GM18499 (cell line): Measurements from ENCODE around the gene EEFSEC.

Experiments
- ATAC-seq: cut with Tn5 transposase; IDR thresholded peaks from one replicate; pipeline ENCODE4 v1.9.1; 2021; ENCODE audit warnings: moderate number of reproducible peaks; ENCODE audit not compliant: insufficient read depth, unreplicated experiment

Gene EEFSEC

DNA sequence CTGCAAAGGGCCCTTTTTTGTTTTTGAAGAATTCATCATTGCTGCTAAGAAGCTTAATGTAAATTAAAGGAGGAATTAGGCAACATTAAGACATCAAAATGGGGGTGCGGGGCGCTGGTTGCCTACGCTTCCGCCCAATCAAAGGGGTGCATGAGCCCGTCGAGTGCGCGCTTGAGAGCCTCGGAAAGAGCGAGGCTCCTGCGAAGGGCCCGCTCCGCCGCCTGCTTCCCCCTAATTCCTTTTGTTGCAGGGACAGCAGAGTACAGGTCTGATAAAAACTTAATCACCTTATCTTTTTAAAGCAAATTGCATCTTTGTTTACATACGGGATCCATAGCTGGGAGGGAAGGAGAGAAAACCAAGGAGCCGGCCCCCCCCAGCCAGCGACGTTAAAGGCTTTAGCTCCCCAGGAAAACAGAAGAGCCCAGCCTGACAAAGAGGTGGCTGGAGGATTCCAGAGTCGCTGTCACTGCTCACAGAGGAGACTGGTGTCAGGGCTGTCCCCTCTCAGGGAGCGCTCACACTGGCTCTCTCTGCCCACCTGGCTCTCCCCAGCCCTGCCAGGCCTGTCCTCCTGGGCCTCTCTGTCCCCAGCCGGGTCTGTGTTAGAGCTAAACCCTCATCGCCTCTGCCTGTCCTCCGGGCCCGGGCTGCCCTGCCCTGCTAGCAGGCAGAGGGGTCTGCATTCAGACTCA, 246.1 kb downstream of the EEFSEC start:
- ATAC-seq: no peak

DNA sequence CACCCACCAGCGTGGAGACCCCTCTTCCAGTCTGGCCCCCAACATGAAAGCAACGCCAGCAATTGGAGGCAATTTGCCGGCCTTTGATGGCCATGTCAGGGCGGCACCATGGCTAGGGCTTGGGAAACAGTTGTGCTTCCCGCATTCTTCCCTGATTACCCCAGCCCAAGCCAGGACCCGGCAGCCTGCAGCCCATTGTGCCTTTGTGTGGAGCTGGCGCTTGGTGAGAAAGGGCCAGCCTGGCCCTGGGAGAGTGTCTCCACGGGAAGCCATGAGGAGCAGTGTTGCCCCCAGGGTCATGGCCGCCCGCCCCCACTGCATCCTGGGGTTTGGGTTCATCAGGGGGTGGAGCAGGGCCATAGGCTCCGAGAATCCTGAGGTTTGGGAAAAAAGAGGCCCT, 247.4 kb downstream of the EEFSEC start:
- no peak for ATAC-seq

DNA sequence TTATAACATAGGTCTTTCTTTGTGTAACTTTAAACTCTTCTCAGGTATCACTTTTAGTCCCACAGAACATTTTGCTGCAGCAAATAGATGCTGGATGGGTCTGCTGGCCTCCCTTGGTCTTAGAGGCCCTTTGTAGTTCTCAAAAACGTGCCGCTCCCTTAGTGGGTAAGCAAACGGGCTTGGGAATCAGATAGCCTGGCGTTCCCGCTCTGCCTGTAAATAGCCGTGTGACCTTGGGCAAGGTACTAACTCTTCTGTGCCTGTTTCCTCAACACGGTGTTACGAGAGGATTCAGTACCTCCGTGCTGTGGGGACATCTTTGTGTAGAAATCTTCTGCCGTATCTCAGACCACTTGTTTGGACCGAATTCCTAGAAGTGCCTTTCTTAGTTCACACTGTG, 249.0 kb downstream of the EEFSEC start:
- no peak for ATAC-seq

DNA sequence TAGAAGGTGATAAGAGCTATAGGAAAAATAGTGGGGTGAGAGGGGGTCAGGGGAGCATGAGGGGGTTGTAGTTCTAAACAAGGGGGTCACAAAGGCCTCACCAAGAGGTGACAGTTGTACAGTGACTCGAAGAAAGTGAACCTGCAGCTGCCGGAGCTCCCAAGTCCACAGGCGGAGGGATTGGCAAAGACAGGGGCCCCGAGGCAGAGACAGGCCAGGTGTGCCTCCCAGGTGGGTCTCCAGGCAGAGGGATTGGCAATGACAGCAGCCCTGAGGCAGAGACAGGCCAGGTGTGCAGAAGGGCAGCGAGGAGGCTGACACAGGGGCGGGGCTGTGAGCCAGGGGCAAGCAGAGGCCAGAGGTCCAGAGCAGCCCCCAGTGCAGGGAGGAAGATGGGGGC, 249.7 kb downstream of the EEFSEC start:
- ATAC-seq: no peak

DNA sequence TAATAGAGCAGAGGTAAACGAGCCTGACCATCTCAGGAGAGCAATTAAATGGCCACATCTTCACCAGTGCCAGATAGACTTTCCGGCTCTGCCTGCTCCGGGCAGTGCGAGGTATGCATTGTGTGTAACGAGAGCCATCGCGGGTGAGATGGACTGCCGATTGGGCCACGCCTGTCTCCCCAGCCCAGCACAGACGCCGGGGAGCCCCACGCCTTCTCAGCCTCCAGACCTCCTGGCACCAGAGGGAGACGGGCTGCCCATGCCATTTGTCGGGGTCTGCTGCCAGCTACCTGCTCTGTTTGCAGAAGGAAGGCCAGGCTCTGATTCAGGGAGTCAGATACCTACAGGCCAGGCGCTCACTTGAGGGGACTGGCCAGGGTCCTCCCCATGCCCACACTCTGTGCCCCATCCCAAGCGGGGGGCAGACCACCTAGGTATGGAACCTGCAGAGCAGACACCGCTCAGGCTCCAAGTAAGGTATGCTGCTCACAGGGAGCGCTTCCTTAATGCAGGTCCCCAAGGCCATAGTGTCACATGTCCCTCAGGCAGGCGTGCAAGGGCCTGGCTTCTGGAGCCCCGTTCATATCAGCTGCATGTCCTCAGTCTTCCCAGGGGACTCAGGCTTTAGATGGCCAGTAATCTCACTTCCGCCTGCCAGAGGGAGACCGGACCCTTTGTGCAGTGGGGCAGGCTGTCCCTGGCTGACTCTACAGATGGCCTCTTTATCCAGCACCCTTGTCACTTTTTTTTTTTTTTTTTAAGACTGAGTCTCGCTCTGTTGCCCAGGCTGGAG, 251.2 kb downstream of the EEFSEC start:
- ATAC-seq: no peak

DNA sequence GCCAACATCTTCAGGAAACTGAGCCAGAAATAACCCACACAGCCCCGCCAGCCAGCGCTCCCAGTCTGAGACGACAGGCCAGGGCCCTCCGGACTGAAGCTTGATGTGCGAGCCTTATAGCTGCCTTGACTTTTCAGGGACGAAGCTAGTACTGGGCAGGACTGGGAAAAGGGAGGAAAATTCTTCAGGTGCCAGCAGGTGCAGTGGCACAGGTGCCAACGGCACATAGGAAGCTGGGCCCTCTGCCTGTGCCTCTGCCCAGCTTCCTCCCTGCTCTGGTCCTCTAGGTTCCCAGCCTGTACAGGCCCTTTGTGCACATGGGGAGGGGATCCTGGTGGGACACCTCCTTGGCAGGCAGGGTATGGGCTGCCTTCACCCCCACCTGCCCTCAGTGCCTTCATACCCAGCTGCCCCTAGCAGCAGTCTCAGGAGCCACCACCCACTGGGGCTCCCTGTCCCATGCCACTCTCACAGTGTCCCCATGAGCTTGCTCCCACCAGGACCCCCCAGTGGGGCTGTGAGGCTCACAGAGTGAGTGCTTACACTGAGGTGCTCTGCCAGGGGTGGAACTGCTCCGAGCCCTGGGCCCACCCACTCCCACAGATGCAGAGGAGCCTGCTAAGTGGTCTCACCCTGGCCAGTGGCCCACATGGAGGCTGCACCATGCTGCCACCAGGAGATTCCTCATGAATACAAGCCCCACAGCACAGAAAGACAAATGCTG, 252.4 kb downstream of the EEFSEC start:
- ATAC-seq: no peak

DNA sequence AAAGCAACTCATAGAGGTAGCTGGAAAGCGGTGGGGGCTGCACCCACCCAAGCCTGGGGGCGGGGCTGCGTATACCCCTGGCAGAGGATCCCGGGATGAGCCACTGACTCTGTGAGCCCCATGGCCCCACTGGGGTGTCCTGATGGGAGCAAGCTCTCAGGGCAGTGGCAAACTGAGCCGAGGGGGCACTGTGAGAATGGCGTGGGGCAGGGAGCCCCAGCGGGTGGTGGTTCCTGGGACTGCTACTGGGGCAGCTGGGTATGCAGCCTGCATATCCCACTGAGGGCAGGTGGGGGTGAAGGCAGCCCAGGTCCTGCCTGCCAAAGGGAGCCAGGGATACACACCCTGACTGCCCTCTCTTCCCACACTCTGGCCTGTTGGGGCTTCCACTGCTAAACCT, 254.0 kb downstream of the EEFSEC start:
- ATAC-seq: no peak

DNA sequence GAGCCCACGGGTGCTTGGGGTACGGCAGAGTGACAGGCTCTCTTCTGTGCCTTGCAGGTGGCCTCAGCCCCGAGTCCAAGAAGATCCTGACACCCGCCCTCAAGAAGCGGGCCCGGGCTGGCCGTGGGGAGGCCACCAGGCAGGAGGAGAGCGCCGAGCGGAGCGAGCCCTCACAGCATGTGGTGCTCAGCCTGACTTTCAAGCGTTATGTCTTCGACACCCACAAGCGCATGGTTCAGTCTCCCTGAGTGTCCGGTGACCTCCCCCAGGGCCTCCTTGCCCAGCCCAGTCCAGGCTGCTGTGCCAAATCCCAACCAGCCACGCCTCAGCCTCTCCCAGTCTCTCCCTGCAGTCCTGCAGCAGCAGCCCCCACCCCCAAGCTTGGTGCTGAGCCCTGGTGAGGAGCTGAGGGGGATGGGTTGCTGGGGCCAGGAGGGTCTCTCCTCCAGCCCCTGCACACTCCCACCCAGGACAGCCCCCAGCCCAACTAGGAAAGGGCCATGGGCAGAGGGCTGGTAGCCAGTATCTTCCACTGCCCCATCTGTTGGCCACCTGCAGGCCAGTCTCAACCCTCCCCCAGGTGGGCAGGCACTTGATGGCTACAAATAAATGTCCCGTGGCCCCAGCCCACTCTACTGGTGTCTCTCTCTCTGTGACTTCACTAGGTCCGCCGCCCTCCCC, 254.9 kb downstream of the EEFSEC start:
- ATAC-seq: no peak

DNA sequence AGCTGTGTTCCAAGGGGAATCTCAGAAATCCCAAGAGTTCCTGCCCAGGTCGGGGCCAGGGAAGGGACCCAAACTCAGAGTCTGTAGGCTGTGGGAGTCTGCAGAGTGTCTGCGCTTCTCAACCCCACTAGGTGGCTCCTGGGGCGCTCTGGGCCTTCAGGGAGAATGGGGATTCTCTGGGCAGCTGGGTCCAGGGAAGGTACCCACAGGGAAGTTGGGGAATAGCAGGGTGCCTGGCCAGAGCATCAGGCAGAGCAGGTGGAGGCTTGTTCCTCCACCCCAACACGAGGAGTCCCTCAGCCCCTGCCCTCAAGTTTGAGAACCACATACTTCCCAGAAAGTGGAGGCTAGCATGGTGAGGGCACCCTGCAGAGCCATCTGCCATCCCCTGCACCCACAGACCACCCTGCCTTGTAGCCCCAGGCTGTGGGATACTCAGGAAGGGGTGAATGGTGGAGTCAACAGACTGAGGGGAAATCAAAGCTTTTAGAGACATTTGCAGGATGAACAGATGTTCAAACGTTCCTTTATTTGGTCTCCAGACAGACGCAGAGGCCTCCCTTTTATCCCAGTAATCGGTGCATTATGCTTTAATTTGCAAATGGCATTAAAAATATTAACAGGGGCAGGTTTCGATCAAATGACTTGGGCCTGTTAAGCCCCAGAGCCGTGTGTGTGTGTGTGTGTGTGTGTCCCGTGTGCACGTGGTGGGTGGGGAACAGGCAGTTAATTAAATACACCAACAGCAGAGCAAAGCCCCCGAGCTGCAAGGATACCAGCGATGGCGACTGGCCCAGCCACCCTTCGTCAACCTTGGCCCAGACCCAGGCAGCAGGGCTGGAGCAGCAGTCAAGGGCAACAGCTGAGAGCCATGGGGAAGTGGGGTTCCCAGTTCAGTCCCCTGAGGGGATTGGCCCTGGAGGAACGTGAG, 255.7 kb downstream of the EEFSEC start:
- ATAC-seq: no peak

DNA sequence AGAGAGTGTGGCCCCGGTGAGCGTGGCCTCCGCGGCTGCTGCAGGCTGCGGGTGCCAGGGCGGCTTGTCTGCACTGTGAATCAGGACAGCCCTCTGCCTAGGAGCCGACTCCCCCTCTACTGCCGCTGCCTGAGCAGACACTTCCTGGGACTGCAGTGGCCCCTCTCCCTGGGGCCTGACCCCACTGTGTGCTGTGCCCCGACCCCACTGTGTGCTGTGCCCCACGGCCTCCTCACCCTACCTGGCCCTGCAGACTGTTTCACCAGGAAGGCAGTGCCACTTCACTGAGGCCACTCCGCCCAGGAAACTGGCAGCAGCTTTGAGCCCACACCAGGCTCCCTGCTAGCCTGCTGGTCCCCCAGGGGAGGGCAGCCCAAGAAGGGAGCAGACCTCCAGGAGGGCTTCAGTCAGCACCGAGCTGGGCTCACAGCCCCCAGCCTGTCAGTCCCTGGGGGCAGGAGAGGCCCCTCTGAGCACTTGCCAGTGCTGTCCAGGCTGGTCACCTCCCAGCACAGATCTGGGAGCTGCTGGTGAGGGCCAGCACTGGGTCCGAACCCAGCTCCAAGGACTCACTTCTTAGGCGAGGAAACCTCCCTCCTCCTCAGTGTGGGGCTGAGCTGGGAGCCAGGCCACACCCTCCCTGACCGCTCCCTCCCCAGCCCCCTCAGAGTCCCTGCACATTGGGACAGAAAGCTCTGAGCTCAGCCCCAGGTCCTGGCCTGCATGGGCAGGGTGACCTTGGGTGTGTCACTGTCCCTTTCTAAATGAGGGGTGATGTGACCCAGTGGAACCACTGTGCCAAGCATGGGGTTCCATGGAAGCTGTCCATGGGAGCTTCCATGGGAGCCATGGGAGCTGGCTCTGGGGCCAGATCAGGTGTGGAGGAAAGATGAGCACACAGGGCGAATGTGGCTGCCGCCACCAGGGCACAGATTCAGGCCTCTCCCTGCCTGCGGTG, 256.6 kb downstream of the EEFSEC start:
- ATAC-seq: no peak

DNA sequence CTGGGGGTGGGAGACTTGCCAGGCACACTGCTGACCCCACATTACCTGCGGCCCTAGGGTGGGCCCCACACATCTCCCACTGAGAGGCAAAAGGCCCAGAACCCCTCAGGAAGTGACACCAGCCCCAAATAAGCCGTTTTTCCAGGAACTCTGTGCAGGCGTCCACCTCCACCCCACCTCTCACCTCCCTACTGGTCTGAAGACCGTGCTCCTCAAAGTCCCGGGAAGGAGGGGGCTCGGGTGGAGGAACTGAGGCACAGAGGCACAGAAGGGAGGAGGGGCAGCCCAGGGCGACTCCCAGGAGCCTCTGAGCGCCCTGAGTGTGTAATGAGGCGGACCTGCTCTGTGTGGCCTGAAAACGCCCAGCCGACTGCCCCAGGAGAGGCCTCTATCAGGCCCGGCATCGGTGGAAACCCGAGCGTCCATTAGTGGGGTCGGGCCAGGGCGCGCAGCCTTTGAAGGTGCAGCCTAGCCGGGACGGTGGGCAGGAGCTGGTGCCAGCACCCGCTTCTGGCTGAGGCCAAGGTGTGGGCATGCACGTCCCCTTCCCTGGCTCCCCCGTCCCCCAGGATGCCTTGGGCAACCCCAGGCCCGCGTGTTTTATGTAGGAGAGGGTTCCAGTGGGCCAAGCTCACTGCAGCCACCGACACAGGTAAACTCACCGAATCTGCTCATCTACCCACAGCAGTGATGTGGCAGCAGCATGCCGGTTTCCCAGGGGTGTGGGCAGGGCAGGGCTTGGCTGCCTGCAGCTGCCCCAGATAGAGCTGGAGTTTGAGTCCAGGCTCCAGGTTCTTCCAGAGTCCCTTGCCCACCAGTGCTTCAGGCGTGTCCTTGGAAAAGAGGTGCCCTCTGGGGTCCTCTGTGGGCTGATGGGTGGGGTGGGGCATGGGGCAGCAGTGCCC, 257.6 kb downstream of the EEFSEC start:
- ATAC-seq: no peak

DNA sequence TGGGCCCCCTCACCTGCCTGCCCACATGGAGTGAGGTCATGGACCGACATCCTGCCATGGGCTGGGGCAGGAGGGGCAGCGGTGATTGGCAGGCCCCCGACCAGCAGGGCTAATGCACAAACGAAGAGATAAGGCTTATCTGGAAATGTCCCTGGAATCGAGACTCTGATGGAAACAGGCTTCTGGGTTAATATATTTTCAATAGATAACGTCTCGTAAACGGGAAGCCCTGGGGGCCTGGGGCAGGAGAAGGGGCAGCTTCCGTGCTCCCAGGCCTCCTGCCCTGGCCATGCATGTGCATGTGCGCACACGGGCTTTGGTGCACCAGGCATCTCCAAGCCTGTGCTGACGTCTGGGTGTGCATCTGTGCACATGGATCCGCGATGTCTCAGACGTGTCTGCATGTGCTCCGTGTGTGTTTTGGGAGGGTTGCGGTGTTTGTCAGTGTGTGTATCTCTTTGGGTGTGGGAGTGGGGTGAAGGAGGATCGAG, 258.3 kb downstream of the EEFSEC start:
- ATAC-seq: no peak

DNA sequence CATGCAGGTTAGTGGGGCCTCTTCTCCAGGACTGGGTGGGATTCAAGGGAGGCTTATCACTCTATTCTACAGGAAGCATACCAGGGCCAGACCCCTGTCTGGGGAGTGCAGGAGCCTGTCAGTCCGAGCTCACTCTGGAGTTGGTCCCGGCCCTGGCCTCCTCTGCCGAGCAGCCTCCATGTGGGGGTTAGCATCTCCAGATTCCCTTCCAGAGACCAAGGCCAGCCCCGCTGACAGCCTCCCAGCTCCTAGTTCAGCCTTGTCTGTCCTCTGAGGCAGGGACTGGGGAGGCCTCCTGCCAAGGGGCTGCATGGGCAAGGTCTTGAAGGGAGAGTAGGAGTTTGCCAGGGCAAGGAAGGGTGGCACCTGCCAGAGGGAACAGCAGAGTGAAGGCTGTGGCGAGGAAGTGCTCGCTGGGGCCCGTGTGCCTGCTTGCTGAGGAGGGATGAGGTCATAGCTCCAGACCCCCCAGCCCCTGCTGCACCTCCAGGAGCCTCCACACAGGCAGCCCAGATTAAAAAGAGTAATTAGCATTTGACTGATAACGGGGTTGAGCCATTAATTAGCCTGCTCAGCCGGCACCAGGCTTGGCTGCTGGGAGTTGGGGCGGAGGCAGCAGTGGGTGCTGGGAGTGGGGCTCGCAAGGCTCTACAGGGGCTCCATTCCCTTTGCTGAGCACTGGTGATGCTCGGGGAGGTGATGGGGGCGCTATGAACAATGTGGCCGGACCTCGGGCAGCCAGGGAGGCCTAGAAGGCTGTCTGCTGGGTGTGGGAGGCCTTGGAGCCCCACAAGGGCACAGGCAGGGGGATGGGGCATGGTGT, 259.1 kb downstream of the EEFSEC start:
- no peak for ATAC-seq

DNA sequence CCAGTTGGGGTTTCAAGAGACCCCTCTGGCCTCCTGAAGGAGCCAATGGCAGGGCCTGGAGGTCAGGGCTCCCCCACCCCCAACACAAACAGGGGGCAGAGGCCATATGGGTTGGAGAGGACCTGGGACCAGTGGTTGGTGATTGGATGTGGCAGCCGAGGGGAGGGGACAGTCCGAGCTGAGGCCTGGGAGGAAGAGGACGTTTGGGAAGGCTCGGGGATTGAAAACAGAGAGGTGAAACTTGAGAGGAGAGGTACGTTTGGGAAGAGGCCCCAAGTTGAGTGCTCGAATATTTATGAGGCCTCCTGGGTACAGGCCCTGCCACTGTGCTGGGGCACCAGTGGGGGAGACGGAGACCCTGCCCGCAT, 259.7 kb downstream of the EEFSEC start:
- ATAC-seq: no peak

DNA sequence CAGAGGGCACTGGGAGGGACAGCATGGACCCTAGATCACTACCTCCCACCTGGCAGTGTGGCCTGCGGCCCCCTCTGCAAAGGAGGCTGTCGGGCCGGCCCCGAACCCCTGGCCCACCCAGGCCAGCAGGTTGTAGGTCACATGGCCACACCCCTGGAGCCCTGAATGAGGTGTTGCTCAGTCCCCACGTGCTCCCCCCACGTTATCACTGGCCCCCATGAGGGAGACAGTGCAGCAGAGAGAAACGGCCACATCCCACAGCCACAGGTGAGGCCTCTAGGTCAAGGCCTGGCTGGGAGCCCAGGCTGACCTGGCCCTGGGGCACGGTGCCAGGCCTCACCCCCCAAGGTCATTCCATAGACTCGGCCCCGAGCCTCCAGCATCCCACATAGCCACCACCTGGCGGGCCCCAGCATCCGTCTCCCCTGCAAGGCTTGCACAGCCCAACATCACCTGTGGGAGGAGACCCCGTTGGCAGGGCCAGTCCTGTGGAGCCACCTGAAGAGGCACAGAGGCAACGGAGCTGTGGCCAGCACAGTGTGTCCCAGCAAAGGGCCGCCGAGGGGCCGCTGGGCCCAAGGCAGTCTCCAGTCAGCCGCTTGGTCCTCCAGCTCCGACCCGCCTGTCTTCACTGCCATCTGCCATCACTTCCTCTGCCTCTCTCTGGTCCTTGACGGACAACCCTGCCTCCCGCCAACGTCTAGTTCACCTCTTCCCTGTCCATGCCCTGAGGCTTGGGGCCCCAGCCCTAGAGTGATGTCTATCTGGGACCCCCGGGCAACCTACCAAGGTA, 260.3 kb downstream of the EEFSEC start:
- no peak for ATAC-seq

DNA sequence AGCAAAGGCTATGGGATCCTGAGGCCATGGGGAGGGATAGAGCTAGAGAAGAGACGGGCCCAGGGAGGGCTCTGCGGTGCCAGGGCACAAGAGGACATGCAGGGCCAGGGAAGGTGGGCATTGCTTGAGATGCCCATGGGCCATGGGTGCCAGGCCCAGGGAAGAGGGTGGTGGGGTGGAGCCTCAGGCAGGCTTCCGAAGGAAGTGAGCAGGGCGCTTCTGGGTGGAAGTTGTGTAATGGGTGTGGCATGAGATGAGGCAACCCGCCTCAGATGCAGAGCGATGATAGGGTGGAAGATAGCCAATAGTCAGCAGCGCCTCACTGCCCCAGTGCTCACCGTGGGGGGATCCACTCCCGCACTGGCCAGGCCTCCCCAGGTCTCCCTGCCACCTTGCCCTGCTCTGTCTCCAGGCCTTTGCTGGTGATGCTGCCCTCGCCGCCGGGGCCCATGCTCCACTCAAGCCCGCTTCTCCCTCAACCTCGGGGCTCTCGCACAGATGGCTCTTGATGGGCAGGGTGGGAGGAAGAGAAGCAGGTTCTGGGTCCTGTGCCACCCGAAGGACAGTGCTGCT, 262.0 kb downstream of the EEFSEC start:
- ATAC-seq: no peak
